Stimulated activated CD4-positive, alpha-beta T cell treated with anti-CD3 and anti-CD28 coated beads, TNF-alpha, amount 100 ng/mL, for 24 hours (primary cell): ENCODE results near the gene IPO11.

Experiments
- DNase-seq, 3 experiments: peaks; one replicate each; pipeline ENCODE4 v3.0.0-alpha.2; 2020; ENCODE audit warnings: low read depth in 3 of 3

IPO11 gene

DNA sequence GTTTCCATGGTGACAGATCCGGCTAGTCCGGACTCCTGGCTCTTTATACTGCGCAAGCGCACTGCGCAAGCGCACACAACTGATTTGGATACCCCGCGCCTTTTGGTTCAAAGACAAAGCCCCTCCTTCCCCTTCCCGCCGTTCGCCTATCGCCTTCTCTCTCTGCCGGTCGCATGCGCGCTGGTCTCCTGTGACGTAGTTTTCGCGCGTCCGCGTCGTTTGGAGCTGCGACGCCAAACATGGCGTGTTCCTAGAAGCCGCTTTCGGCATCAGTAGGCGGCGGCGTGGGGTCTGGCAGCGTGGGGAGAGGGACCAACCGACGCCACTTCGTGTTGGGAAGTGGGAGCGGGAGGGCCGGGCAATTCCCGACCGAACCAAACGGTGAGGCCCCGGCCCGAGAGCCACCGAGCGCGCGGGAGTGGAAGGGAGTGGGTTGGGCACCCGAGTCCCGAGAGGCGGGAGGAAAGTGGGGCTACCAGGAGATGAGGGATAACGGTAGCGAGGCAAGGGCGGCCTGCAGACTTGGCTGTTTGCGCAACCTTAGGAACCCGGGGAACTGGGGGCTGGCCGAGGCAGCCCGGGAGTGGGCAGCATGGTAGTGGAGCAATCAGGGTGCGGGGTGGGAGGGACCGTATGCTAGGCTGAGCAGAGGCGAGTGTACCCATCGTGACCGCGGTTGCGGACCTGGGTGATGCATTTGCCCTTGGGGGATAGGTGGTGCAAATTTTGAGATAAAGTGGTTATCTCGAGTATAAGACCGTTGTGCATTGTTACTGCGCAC lies at the start of gene IPO11:
IPO11 (plus strand) TSS at position 215 of the 781 bp plus-strand sequence. CDS start 24,517 bp downstream, outside the sequence.
- DNase-seq, result peak; percentile 96 to 99 (median 98)

GRCh38 chr5:62369039-62369438 lies 43.5 kb upstream of the IPO11 start:
- DNase-seq, result no peak

- no peak for DNase-seq
Measured at GRCh38 chr5:62371409-62371808, 41.2 kb upstream of the IPO11 start.

GRCh38 chr5:62372600-62372999 lies 40.0 kb upstream of the IPO11 start:
- DNase-seq, result no peak

DNA sequence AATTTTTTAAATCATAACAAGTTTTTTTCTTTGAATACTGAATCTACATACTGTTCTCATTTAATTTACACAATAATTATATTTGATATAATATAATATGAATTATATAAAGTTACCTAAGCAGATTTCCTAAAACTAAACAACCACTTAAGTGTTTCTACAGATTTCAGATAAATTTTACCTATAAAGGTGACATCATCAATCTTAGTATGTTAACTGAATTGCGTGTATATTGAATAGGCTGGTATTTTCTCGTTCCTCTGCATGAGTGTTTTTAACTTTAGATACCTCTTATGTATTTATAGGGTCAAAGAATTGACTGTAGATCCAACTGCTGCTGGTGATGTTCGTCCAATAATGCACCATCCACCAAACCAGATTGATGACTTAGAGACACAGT lies 39.2 kb upstream of the IPO11 start:
- DNase-seq, result no peak

DNA sequence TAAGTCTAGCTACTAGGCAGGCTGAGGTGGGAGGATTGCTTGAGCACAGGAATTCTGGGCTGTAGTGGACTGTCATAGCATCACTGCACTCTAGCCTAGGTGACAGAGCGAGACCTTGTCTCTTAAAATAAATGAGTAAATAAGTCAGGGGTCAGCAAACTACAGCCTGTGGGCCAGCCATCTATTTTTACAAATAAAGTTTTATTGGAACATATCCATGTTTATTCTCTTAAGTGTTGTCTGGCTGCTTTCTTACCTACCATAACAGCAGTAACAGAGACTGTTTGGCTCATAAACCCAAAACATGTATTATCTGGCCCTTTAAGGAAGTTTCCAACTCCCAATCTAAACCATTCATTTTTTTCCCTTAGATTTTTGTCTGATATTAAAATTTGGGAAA lies 38.5 kb upstream of the IPO11 start:
- no peak for DNase-seq

DNA sequence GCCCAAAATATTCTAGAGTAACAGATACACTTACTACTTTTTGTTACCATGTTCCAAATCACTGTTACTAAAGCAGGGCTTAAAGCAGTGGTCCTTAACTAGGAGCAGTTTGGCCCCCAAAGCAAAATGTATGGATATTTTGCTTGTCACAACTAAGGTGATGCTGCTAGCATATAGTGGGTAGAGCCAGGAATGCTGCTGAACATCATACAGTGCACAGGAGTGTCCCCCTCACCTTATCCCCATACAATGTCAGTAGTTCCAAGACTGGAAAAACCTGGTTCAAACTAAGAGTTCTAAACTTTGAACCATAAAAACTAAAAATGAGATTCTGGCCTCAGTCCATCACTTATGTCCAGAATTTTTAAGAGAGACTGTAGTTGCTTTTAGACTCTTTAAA lies 36.9 kb upstream of the IPO11 start:
- no peak for DNase-seq

GRCh38 chr5:62376064-62376463 lies 36.5 kb upstream of the IPO11 start:
- no peak for DNase-seq

GRCh38 chr5:62385131-62385530 lies 27.4 kb upstream of the IPO11 start:
- DNase-seq, result no peak

- no peak for DNase-seq
Measured at GRCh38 chr5:62385816-62386400, 26.7 kb upstream of the IPO11 start.

DNA sequence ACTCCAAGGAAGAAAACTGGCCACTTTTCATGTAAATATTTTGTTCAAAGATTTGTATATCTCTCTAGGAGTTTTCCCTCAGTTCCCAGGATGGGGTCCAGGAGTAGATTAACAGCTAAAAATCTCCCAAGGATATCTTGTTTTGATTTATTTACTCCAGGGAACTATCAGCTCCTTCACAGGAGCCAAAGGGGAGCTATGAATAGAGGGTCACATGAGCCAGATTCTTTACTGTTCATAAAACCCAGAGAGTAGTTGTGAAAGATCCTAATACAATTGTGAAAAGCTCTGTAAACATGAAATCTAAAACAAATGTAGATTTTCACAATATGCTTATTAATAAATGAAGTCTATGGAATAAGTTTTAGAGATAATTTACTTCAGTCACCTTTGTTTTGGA lies 25.7 kb upstream of the IPO11 start:
- no peak for DNase-seq

- DNase-seq, result peak in 1 of 3 experiments; percentile 21
Measured at GRCh38 chr5:62395210-62395950, 17.2 kb upstream of the IPO11 start.

DNA sequence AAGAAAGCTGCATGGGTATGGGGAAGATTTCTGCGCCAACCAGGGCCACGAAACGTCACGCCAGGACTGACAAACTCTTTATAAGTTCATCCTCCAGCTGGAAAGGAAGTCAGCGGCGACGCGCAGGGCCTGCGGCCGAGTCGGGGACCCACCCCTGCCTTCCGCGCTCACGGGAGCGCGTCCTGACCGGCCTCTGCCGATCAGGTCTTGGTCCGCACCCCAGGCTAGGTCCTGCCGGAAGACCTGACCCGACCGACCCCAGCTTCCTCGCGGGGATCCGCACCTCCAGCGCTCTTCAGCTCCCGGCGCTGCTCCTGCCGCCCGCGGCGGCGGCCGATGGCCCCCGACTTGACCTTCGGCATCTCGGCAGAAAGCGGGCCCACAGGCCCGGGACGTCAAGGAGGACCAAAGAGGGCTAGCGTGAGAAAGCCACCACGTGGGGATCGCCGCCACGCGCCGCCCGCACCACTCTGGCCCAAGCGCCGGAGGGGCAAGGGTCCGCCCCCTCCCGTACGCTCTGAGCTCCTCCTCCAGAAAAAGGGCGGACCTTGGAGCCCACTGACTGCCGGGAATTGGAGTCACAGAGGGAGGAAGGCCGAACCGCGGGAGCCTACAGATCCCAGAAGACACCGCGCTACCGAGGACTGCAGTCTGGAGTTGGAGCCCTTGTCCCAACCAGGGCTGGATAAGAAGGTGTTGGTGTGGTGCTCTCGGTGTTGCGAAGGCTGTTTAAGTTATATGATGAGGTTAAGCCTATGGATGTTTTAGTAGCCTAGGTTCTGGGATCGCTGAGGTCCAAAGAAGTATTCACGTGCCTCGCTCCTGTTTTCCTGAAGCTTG lies 8.9 kb upstream of the IPO11 start, which contains the start of gene DIMT1:
DIMT1 (minus strand) TSS at position 495 of the 840 bp plus-strand sequence; CDS start at position 362, 133 bp downstream.
- peak; percentile 85 to 94 (median 91) for DNase-seq

DNA sequence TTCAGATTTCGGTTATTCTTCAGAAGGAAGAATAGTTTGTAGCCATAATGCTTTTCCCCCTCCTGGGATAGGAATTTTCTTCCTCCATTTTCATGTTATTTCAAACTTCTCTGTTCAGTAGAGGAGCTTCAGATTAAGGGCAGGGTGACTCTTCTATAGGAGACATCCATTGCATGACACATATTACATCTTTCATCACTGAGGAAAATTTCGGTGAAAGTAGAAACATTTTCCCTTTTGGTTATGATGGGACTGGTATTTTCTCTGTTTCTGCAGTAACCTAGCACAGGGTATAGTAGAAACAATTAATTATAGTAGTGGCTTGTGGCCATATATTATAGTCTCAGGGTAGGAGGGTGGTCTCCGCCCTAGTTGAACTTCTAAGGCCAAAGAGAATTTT lies 1.1 kb downstream of the IPO11 start:
- DNase-seq, result no peak

GRCh38 chr5:62418462-62419076 lies 6.0 kb downstream of the IPO11 start:
- no peak for DNase-seq

DNA sequence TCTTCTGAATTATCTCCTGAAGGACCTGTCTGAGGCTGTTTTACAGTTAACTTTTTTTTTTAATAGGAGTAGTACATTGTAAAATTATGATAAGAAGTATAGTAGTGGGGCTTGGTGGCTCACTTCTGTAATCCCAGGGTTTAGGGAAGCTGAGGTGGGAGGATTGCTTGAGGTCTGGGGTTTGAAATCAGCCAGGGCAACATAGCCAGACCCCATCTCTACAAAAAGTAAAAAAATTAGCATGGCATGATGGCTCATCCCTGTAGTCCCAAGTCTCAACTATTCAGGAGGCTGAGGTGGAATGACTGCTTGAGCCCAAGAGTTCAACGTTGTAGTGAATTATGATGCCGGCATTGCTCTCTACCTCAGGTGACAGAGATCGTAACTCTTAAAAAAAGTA lies 7.0 kb downstream of the IPO11 start:
- DNase-seq, result no peak

GRCh38 chr5:62421414-62421813 lies 8.9 kb downstream of the IPO11 start:
- no peak for DNase-seq

DNA sequence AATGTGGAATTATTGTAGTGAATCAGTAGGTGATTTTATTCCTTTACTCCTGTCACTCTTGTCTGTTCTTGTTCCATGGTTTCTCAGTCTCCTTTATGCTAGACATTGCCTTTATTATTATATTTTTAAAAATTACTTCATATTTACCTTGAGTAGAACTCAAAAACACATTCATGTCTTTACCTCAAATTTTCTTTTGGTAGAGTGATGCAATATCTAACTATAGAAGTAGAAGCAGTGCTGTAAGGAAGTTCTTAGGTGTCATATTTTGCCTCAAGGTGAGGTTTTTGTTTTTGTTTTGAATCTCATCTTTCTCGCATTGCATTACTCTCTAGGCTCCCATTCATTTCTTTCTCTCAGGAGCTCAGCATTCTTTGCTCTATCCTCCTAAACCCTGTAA lies 12.2 kb downstream of the IPO11 start:
- DNase-seq, result no peak

- no peak for DNase-seq
Measured at GRCh38 chr5:62431735-62432620, 19.4 kb downstream of the IPO11 start.

DNA sequence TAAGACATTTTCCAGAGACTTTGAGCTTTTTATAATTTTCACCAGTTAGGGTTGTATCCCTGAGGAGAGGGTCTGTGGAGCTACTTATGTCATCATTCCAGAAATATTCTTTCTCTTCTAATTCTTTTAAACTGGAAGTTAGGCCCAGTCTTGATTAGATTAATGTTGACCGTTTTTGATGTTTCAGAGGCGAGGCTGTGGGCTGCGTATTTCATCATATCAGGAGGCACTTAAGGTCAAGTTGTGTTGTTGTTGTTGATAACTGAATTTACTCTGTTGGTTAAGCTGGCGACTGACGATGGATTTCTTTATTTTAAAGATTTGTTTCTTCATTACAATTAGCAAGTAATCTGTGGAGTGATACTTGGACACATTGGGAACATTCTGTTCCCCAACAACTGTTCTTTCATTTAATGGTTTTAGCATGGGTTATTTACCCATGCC lies 20.1 kb downstream of the IPO11 start:
- no peak for DNase-seq
